Gastroesophageal sphincter (tissue), 3 donors: Measurements from ENCODE around the gene REM2.

Experiments used
- EP300 ChIP-seq: sonication (generic); formaldehyde crosslinking; IDR thresholded peaks from one replicate; pipeline ENCODE4 v1.6.1; 2017; ENCODE audit warnings: antibody characterized with exemption, mild to moderate bottlenecking
- POLR2A ChIP-seq, 2 donors: fragments of 450-650 bp; IDR thresholded peaks; one replicate each; pipeline ENCODE4 v1.6.1; 2017; ENCODE audit warnings: antibody characterized with exemption in 2 of 2, mild to moderate bottlenecking in 2 of 2, moderate library complexity in 1 of 2
- POLR2AphosphoS5 ChIP-seq: sonication (generic); formaldehyde crosslinking; IDR thresholded peaks from one replicate; pipeline ENCODE4 v1.6.1; 2017; ENCODE audit warnings: antibody characterized with exemption
- TF ChIP-seq, protein P1 (sequence below), 4 experiments: fragments of 200-600 bp in 2 of 4; fragments of 450-650 bp in 2 of 4; sonication (generic) in 1 of 4; IDR thresholded peaks; one replicate each; pipeline ENCODE4 v1.5.1; 2017 to 2019; ENCODE audit warnings: antibody characterized with exemption in 4 of 4, mild to moderate bottlenecking in 2 of 4, moderate library complexity in 2 of 4

DNA sequence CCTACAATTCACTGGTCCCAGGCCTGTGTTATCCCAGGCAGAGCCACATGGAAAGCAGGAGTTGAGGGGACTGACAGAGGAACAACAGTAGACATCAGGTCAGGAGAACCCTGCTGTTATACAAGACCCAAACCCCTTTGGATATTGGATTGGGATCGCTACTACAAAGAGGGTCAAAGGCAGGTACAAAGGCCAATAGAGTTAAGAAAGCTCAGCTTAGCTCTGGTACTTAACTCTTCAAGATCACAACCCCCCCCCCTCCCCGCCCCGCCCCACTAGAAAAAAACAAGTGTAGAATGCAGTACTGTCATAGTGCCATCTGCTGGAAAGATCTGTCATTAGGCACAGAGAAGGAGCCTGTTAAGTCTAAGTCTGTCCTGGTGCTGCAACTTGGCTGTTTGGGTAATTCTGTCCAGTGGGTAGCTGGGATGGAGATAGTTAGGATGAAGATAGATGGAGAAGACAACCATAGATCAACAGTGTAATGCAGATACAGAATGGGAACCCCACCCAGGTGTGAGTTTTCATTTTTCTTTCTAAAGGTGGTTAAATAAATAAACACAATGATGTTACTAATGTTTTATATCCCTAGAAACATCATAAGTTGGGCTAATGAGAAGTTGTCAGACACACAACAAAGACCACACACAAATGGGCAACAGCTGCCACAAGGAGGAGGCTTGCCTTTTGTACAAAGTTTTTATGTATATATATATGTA, 17.2 kb downstream of the REM2 start:
- TF ChIP-seq, protein P1, sequence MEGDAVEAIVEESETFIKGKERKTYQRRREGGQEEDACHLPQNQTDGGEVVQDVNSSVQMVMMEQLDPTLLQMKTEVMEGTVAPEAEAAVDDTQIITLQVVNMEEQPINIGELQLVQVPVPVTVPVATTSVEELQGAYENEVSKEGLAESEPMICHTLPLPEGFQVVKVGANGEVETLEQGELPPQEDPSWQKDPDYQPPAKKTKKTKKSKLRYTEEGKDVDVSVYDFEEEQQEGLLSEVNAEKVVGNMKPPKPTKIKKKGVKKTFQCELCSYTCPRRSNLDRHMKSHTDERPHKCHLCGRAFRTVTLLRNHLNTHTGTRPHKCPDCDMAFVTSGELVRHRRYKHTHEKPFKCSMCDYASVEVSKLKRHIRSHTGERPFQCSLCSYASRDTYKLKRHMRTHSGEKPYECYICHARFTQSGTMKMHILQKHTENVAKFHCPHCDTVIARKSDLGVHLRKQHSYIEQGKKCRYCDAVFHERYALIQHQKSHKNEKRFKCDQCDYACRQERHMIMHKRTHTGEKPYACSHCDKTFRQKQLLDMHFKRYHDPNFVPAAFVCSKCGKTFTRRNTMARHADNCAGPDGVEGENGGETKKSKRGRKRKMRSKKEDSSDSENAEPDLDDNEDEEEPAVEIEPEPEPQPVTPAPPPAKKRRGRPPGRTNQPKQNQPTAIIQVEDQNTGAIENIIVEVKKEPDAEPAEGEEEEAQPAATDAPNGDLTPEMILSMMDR (IDR thresholded peaks at IDR 0.05): peak in 3 of 4 experiments; percentile 33 to 66 (median 34)
- TF ChIP-seq POLR2A (IDR thresholded peaks at IDR 0.05) (no peak), EP300 (no peak), POLR2AphosphoS5 (no peak)
